ENCODE data around the gene SHANK1.
"Not testable (repeated sequence)": the region's sequence is repeated elsewhere in the genome, so short reads cannot be mapped to it uniquely, and the experiment has no call there.

SHANK1 gene

DNA sequence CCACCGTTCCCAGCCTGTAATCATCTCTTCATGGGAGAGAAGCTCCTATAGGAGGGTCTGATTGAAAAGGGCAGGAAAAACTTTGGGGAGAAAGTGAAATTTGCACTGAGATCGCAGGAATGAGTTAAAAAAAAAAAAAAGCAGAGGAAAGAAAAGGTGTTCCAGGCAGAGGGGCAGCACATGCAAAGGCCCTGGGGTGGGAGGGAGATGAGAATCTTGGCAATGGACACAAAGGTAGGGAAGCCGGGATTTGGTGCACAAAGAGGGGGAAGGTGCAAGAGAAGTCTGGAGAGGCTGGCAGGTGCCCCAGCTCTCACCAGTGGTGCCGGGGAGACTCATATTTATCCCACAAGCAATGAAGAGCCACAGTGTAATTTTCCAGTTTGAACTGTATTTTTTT, 34.3 kb upstream of the SHANK1 start:
- H3K4me1 Mint-ChIP-seq: peaks cover 5% of the 10 kb centered on the region
- no peak for DNase-seq
- H3K9me3 Mint-ChIP-seq: no peaks in the 10 kb centered on the region
- H3K36me3 Mint-ChIP-seq (ENCODE audit: low read depth): no peaks in the 10 kb centered on the region
- H3K4me3 Mint-ChIP-seq: no peak overlapping the region
- no peak overlapping the region for H3K27ac Mint-ChIP-seq
- peaks cover 18% of the 10 kb centered on the region for H3K27me3 Mint-ChIP-seq (ENCODE audit: low read depth, poor library complexity)
- TF ChIP-seq, protein P1, sequence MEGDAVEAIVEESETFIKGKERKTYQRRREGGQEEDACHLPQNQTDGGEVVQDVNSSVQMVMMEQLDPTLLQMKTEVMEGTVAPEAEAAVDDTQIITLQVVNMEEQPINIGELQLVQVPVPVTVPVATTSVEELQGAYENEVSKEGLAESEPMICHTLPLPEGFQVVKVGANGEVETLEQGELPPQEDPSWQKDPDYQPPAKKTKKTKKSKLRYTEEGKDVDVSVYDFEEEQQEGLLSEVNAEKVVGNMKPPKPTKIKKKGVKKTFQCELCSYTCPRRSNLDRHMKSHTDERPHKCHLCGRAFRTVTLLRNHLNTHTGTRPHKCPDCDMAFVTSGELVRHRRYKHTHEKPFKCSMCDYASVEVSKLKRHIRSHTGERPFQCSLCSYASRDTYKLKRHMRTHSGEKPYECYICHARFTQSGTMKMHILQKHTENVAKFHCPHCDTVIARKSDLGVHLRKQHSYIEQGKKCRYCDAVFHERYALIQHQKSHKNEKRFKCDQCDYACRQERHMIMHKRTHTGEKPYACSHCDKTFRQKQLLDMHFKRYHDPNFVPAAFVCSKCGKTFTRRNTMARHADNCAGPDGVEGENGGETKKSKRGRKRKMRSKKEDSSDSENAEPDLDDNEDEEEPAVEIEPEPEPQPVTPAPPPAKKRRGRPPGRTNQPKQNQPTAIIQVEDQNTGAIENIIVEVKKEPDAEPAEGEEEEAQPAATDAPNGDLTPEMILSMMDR (IDR thresholded peaks at IDR 0.05): no peak

- no peaks in the 10 kb centered on the region for H3K9me3 Mint-ChIP-seq
- TF ChIP-seq, protein P1 (IDR thresholded peaks at IDR 0.05): no peak
- no peak for DNase-seq
- no peaks in the 10 kb centered on the region for H3K36me3 Mint-ChIP-seq (ENCODE audit: low read depth)
- H3K4me3 Mint-ChIP-seq: no peak overlapping the region
- peaks cover 34% of the 10 kb centered on the region for H3K27me3 Mint-ChIP-seq (ENCODE audit: low read depth, poor library complexity)
- peaks cover 5% of the 10 kb centered on the region for H3K4me1 Mint-ChIP-seq
- no peak overlapping the region for H3K27ac Mint-ChIP-seq
Measured at GRCh38 chr19:50750010-50750409, 30.4 kb upstream of the SHANK1 start.

DNA sequence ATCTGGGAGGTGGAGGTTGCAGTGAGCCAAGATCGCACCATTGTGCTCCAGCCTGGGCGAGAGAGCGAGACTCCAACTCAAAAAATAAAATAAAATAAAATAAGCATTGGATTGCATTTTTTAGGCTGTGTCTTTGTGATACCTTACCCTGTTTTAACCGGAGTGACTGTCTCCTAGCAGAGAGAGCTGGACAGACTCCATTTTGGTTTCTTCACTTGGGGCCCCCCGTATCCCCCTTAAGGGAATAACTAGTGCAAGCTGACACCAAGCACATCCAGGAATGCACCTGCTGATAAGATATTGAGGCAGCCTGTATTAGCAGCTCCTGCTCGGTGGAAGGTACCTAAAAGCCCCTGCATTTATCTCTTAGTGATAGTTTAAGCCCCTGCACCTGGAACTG, 29.9 kb upstream of the SHANK1 start:
- Mint-ChIP-seq H3K9me3 (no peaks in the 10 kb centered on the region), H3K4me3 (no peak overlapping the region), H3K27me3 (ENCODE audit: low read depth, poor library complexity) (peaks cover 33% of the 10 kb centered on the region)

GRCh38 chr19:50747141-50747540, 27.5 kb upstream of the SHANK1 start:
- H3K36me3 Mint-ChIP-seq (ENCODE audit: low read depth); H3K4me1 Mint-ChIP-seq; H3K27ac Mint-ChIP-seq; DNase-seq; H3K9me3 Mint-ChIP-seq; H3K4me3 Mint-ChIP-seq: not testable (repeated sequence)
- peaks cover 31% of the 10 kb centered on the region for H3K27me3 Mint-ChIP-seq (ENCODE audit: low read depth, poor library complexity)

More for the DNA sequence above, 29.9 kb upstream of the SHANK1 start:
- Mint-ChIP-seq H3K4me1 (peaks cover 5% of the 10 kb centered on the region), H3K36me3 (ENCODE audit: low read depth) (no peaks in the 10 kb centered on the region), H3K27ac (no peak overlapping the region)
- no peak for DNase-seq
- TF ChIP-seq, protein P1 (IDR thresholded peaks at IDR 0.05): no peak

DNA sequence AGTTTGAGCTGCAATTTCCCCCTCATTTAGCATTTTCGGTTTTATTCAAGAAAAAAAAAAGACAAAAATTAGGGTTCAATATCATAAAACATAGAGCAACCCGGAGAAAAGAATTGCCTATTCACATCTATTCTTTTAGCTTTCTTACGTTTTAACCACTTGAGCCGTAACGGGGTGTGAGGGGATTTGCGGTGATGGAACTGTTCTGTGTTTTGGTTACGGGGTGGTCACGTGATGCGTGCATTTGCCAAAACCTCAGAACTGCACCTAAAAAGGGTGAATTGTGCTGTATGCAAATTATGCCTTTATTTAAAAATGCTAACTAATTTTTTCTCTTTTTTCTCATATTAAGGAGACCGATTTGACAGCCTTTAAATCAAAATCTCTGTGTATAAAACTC, 25.6 kb upstream of the SHANK1 start:
- H3K4me1 Mint-ChIP-seq: peaks cover 5% of the 10 kb centered on the region
- no peaks in the 10 kb centered on the region for H3K36me3 Mint-ChIP-seq (ENCODE audit: low read depth)
- no peak for DNase-seq
- H3K27ac Mint-ChIP-seq: no peak overlapping the region
- peaks cover 27% of the 10 kb centered on the region for H3K27me3 Mint-ChIP-seq (ENCODE audit: low read depth, poor library complexity)
- no peak overlapping the region for H3K4me3 Mint-ChIP-seq
- no peaks in the 10 kb centered on the region for H3K9me3 Mint-ChIP-seq
- TF ChIP-seq, protein P1 (IDR thresholded peaks at IDR 0.05): no peak

GRCh38 chr19:50743537-50743936, 23.9 kb upstream of the SHANK1 start:
- peaks cover 36% of the 10 kb centered on the region for H3K27me3 Mint-ChIP-seq (ENCODE audit: low read depth, poor library complexity)
- TF ChIP-seq, protein P1 (IDR thresholded peaks at IDR 0.05): no peak
- no peak overlapping the region for H3K27ac Mint-ChIP-seq
- H3K36me3 Mint-ChIP-seq (ENCODE audit: low read depth): no peaks in the 10 kb centered on the region
- no peaks in the 10 kb centered on the region for H3K9me3 Mint-ChIP-seq
- DNase-seq: no peak
- H3K4me1 Mint-ChIP-seq: peaks cover 16% of the 10 kb centered on the region
- no peak overlapping the region for H3K4me3 Mint-ChIP-seq
